ENCODE data around the gene PRRC2B. TPM values are rescaled to one million over a fixed set of nuclear protein-coding genes. Genes with fewer than 3 reads are reported as not detected.

Gene PRRC2B
- total RNA-seq, 1 donor from 2014 or later, result 128 TPM

DNA sequence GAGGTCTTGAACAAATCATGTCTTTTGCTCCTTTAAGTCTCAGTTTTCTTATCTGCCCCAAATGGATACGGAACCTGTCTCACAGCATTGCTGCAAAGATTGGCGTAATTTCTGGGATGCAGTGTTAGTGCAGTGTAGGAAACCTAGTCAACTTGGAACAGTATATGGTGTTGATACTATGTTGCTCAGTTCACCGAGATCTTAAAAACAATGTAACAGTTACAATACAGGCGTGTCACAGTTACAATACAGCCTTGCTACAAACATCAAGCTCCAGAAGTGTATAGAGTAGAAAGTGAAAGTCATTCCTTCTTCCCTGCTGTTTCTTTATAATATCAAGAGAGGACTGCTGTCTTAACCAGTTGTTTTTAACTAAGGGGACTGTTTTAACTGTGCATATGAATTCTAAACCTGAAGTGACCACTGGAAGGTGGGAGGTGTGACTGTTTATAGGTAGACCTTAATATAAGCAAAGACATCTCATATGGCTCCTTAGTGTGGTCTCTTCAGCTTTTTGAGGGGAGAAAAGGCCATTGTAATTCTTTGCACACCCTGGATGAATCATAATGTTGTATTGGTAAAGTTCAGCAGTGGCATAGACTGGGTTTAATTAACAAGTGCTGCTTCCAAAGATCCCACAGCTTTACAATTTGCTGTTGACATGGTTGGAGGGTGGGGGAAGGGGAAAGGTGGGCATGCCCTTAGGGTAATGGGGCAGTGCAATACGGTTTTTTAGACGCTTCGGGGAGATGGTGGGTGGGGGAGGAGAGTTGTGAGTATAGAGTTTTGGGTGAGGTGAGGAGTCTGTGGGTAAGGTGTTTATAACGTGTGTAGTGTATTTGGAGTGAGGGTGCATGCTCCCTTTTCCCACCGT is 12.9 kb downstream of the PRRC2B start:
- Mint-ChIP-seq H3K36me3 (ENCODE audit: low read depth) (peaks cover 25% of the 10 kb centered on the region), H3K9me3 (no peaks in the 10 kb centered on the region), H3K4me3 (peak overlapping the region; percentile 82), H3K27ac (peak overlapping the region; percentile 83), H3K27me3 (no peaks in the 10 kb centered on the region), H3K4me1 (peaks cover 76% of the 10 kb centered on the region)
- intact Hi-C loops (cut with micrococcal nuclease), result loop anchor here (1.0 to 10.0 kb wide), 5 partner anchors 11 to 238 kb away; no protein-coding TSS in a partner anchor
- peak; percentile 68 for DNase-seq

DNA sequence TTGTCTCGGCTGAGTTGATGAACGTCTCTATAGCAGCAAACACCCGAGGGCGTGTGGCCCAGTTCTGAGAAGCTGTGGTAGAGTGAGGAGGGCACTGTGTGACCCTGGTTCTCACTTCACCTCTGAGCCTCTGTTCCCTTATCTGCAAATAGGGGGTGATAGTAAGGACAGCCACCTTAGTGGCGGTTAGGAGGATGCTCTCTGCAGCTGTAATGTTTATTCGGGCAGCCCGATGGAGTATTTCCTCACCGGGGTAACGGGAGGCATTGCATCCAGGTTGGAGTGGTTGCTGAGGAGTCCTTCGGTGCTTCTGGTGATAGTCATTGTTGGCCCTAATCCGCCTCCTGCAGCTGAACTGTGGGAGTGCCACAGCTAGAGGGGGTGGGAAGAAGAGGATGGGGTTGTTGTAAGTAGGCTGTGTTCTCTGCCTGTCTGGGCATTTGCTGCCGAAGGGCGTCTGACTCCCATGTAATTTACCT is 13.9 kb downstream of the PRRC2B start:
- DNase-seq, result peak; percentile 81
- no peaks in the 10 kb centered on the region for H3K27me3 Mint-ChIP-seq
- peaks cover 20% of the 10 kb centered on the region for H3K36me3 Mint-ChIP-seq (ENCODE audit: low read depth)
- H3K9me3 Mint-ChIP-seq, result no peaks in the 10 kb centered on the region
- H3K27ac Mint-ChIP-seq, result peak overlapping the region; percentile 83
- H3K4me3 Mint-ChIP-seq, result peak overlapping the region; percentile 82
- H3K4me1 Mint-ChIP-seq, result peaks cover 73% of the 10 kb centered on the region
- intact Hi-C loops (cut with micrococcal nuclease), result loop anchor here (2.0 to 10.0 kb wide), 4 partner anchors 13 to 237 kb away; no protein-coding TSS in a partner anchor

DNA sequence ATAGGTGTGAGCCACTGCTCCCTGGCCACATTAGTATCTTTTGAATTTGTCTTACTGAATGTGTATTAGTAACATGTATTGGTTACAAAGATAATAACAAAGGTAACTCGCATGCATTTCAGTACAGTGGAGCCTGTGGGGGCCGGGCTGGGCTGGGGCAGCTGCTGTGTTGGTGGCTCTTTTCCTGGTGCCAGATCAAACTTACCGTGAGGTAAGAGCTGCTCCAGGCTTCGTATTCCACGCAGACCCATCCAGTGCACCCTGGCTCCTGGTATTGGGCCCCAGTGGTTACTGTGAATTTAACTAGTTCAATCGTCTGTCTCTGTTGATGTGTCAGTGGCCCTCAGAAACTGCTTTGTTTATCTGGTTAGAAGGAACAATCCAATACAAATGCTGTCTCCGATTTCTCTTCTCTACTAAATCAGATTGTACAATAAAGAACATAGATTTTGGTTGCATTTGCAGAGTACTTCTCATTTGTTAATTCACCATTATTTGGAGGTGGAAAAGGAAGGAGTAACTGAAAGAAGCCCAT is 15.6 kb downstream of the PRRC2B start:
- H3K9me3 Mint-ChIP-seq, result no peaks in the 10 kb centered on the region
- DNase-seq, result no peak
- peak overlapping the region; percentile 83 for H3K27ac Mint-ChIP-seq
- H3K27me3 Mint-ChIP-seq, result no peaks in the 10 kb centered on the region
- H3K4me1 Mint-ChIP-seq, result peaks cover 70% of the 10 kb centered on the region
- intact Hi-C loops (cut with micrococcal nuclease), result loop anchor here (5.0 to 10.0 kb wide), 3 partner anchors 37 to 235 kb away; no protein-coding TSS in a partner anchor
- H3K4me3 Mint-ChIP-seq, result peak overlapping the region; percentile 67
- peaks cover 32% of the 10 kb centered on the region for H3K36me3 Mint-ChIP-seq (ENCODE audit: low read depth)

DNA sequence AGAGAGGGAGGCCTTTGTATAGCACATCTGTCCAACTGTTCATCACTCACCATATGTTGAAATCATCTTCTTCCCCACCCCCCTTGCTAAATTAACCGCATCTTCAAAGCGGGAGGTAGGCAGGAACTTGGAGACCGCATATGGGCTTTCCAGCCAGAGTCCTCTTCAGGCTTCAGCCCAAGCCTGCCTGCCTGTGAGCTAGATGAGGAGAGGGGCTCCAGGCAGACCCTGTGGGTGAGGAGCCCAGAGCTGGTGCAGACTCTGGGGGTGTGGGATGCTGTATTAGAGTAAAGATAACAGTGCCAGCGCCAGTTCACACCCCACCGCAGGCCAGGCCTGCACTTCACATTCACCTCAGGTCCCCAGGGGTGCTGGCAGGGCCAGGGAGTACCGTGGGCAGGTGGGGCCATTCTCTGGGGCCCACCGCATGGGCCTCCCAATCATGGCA is 16.2 kb downstream of the PRRC2B start:
- peaks cover 64% of the 10 kb centered on the region for H3K4me1 Mint-ChIP-seq
- no peaks in the 10 kb centered on the region for H3K9me3 Mint-ChIP-seq
- no peaks in the 10 kb centered on the region for H3K27me3 Mint-ChIP-seq
- H3K4me3 Mint-ChIP-seq, result peak overlapping the region; percentile 67
- DNase-seq, result peak; percentile 85
- H3K27ac Mint-ChIP-seq, result peak overlapping the region; percentile 83
- peaks cover 33% of the 10 kb centered on the region for H3K36me3 Mint-ChIP-seq (ENCODE audit: low read depth)
- intact Hi-C loops (cut with micrococcal nuclease), result loop anchor here (1.0 to 5.0 kb wide), 2 partner anchors 9 to 37 kb away; no protein-coding TSS in a partner anchor

DNA sequence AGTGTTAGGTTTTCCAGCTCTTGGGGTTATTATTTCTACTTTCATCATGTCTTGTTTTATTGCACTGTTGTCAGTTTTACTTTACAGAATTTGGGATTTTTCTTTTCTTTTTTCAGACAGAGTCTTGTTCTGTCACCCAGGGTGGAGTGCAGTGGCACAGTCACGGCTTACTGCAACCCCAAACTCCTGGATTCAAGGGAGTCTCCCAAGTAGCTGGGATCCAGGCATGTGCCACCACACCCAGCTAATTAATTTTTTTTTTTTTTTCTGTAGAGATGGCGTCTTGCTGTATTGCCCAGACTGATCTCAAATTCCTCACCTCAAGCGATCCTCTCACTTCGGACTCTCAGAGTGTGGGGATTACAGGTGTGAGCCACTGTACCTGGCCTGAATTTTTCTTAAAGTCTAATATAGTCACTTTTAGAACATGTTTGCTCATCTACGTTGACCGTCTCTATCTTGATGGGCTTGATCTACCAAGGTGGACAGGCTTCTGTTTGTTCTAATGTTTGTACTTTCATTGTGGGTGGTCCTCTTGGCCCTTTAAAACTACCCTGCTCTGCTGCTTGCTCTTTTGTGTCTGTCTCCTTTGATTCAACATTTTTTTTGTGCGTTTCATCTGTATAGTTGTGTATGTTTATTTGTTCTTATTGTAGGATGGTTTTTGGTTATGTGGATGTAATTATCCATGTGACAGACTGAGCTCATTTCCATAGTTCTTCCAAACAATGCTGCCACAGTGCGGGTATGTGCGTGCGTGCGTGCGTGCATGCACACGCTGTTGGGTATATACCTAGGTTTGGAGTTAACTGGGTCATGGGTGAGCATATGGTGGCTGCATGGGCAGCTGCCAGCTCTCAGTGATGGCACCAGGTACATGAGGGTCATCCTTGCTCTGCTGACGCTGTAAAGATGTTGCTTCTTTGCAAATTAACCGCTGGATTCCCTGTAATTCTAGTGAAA is 18.1 kb downstream of the PRRC2B start:
- DNase-seq, result no peak
- peak overlapping the region; percentile 35 for H3K27ac Mint-ChIP-seq
- peaks cover 33% of the 10 kb centered on the region for H3K36me3 Mint-ChIP-seq (ENCODE audit: low read depth)
- peaks cover 57% of the 10 kb centered on the region for H3K4me1 Mint-ChIP-seq
- H3K27me3 Mint-ChIP-seq, result no peaks in the 10 kb centered on the region
- H3K9me3 Mint-ChIP-seq, result no peaks in the 10 kb centered on the region
- intact Hi-C loops (cut with micrococcal nuclease), result loop anchor here (5.0 kb wide), 1 partner anchor 35 kb away; no protein-coding TSS in a partner anchor
- H3K4me3 Mint-ChIP-seq, result no peak overlapping the region

DNA sequence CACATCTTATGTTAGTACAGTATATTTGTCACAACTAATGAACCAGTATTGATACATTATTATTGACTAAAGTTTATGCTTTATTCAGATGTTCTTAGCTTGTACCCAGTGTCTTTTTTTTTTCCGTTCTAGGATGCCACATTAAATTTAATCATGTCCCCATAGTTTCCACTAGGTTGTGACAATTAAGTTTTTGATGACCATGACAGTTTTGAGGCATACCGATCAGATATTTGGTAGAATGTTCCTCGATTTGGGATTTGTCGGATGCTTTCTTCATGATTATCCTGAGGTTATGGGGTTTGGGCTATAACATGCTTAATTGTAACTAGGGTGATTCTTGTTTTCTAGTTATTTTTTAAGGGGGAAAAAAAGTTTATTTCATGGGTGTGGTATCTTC is 22.6 kb downstream of the PRRC2B start:
- Mint-ChIP-seq H3K27me3 (no peaks in the 10 kb centered on the region), H3K4me3 (no peak overlapping the region), H3K4me1 (peaks cover 63% of the 10 kb centered on the region), H3K36me3 (ENCODE audit: low read depth) (peaks cover 39% of the 10 kb centered on the region), H3K27ac (no peak overlapping the region), H3K9me3 (no peaks in the 10 kb centered on the region)
- DNase-seq, result no peak
- intact Hi-C loops (cut with micrococcal nuclease), result loop anchor here (2.0 kb wide), 1 partner anchor 20 kb away; no protein-coding TSS in a partner anchor

DNA sequence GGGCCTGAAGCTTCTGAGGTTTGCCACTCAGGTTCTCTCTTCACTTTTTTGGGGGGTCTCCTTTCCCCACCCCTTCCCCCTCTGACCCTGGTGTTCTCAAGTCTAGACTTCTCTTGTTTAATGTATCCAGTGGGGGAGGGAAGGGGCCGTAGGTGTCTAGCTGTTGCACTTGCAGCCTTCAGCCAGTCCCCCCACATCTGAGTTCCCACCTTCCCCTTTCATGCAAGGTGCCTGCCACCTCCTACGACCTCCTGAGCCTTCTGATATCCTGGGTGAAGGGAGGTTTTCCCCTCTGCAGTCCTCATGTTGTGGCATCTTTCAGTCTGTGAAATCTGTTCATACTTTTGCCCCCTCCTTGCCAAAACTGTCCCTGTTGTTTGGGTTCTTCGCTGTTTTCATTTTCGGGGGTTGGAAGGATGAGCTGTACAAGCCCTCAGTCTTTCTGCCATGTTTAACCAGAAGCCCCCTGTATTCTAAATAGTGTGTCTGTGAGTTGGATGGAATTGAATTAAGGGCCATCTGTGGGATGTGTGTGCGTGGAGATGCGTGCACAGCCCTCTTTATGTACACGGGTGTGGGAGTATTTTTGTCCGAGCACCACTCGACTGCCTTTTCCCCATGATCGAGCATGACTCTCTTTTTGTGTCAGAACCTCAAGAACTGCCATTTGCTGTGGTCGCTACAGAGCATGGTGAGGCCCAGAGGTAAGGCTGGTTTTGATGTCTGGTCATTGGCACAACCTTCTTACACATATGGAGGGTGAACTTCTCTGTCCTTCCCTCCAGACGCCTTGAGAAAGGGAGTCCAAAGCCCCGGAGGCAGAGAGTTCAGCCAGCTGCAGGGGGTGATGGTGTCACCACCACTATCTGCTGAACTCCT is 23.6 kb downstream of the PRRC2B start:
- no peaks in the 10 kb centered on the region for H3K27me3 Mint-ChIP-seq
- peak; percentile 61 for DNase-seq
- H3K4me1 Mint-ChIP-seq, result peaks cover 62% of the 10 kb centered on the region
- no peaks in the 10 kb centered on the region for H3K9me3 Mint-ChIP-seq
- H3K4me3 Mint-ChIP-seq, result peak overlapping the region; percentile 86
- H3K27ac Mint-ChIP-seq, result peak overlapping the region; percentile 96
- peaks cover 37% of the 10 kb centered on the region for H3K36me3 Mint-ChIP-seq (ENCODE audit: low read depth)
- intact Hi-C loops (cut with micrococcal nuclease), result loop anchor here (2.0 kb wide), 1 partner anchor 21 kb away; no protein-coding TSS in a partner anchor

DNA sequence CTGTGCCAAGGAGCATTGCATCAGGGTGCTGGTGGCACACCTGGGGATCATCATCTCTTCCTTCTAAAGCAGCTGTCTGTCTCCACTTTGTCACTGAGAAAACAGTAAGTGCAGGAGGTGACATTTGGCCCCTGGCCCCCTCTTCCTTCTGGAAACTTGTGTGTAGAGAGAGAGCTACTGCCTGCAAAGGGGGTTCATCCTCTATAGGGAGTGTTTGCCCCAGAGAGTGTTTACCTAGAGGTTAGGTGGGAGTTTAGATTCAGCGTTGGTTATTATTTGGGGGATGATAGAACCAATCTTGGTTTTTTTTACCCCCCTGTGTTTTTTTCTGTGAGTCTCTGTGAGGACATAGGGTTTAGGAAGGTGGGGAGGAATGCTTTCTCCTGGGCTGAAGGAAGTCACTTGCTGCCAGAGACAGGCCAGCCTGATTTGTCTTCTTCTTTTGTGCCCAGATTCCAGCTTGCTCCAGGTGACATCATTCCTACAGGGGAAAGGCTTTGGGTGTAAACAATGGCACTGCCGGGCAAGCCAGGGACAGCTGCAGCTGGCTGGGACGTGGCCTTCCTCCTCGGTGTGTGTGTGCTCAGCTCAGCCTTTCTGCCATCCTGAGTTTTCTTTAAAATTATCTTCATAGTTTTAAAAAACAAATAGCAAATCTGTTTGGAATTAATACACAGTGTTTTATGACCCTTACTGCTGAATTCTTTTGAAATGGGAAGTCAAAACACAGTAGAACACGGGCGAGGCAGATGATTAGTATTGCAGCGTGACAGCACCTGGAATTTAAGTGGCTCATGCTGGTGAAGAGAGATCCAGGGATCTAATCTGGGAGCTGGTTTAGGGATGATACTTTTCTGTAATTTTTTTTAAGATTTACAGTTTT is 24.5 kb downstream of the PRRC2B start:
- Mint-ChIP-seq H3K4me3 (peak overlapping the region; percentile 86), H3K4me1 (peaks cover 66% of the 10 kb centered on the region), H3K9me3 (no peaks in the 10 kb centered on the region), H3K27me3 (no peaks in the 10 kb centered on the region), H3K36me3 (ENCODE audit: low read depth) (peaks cover 34% of the 10 kb centered on the region), H3K27ac (peak overlapping the region; percentile 96)
- no peak for DNase-seq
- intact Hi-C loops (cut with micrococcal nuclease), result loop anchor here (1.0 kb wide), 1 partner anchor 8 kb away; no protein-coding TSS in a partner anchor

DNA sequence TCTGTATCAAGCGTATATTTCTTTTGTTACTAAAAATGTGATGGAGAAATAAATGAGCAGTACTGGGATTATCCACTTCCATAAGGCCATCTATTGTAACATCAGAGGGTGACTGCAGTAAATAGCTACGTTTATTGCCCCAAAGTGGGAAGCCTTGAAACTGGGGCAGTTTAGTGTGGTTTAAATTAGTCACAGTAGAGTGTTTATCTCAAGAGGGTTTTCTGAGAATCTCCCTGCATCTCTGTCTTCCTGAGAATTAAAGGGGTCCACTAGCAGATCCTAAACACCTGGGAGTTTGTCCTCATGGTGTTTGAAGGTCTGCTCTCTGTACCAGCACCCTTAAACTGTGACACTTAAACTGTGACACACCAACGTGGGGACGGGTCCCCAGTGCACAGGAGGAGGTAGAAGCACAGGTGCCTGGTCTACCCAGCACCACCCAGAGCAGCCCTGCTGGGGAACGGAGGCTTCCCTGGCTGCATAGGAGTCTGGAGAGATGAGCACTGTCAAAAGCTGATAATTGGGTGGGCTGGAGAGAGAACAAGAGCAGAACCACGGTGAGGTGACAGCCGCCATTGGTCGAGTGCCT is 25.2 kb downstream of the PRRC2B start:
- H3K9me3 Mint-ChIP-seq, result no peaks in the 10 kb centered on the region
- H3K27me3 Mint-ChIP-seq, result no peaks in the 10 kb centered on the region
- H3K36me3 Mint-ChIP-seq (ENCODE audit: low read depth), result peaks cover 27% of the 10 kb centered on the region
- peak overlapping the region; percentile 86 for H3K4me3 Mint-ChIP-seq
- intact Hi-C loops (cut with micrococcal nuclease), result loop anchor here (1.0 kb wide), 1 partner anchor 9 kb away; no protein-coding TSS in a partner anchor
- H3K4me1 Mint-ChIP-seq, result peaks cover 66% of the 10 kb centered on the region
- peak; percentile 67 for DNase-seq
- H3K27ac Mint-ChIP-seq, result peak overlapping the region; percentile 96

DNA sequence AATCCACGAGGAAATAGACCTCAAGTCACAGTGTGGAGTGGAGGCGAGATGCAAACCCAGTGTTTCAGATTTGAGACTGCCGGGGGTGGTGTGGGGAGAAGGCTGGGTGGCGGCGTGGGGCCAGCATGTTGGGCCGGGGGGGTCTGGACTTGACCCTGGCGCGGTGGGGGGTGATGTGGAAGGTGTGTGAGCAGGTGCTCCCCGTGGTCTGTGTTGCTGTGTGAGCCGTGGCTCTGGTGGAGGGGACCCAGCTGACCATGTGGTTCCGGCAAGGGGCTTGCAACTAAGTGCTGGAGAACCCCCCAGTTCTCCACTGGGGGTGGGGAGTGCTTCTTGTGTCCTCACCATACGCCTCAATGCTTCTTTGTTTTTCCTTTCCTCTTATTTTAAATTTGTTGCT is 25.8 kb downstream of the PRRC2B start:
- Mint-ChIP-seq H3K4me3 (peak overlapping the region; percentile 86), H3K27me3 (no peaks in the 10 kb centered on the region), H3K36me3 (ENCODE audit: low read depth) (peaks cover 24% of the 10 kb centered on the region), H3K27ac (peak overlapping the region; percentile 96), H3K4me1 (peaks cover 66% of the 10 kb centered on the region), H3K9me3 (no peaks in the 10 kb centered on the region)
- intact Hi-C loops (cut with micrococcal nuclease), result loop anchor here (1.0 to 2.0 kb wide), 2 partner anchors 9 to 13 kb away; no protein-coding TSS in a partner anchor
- DNase-seq, result no peak

DNA sequence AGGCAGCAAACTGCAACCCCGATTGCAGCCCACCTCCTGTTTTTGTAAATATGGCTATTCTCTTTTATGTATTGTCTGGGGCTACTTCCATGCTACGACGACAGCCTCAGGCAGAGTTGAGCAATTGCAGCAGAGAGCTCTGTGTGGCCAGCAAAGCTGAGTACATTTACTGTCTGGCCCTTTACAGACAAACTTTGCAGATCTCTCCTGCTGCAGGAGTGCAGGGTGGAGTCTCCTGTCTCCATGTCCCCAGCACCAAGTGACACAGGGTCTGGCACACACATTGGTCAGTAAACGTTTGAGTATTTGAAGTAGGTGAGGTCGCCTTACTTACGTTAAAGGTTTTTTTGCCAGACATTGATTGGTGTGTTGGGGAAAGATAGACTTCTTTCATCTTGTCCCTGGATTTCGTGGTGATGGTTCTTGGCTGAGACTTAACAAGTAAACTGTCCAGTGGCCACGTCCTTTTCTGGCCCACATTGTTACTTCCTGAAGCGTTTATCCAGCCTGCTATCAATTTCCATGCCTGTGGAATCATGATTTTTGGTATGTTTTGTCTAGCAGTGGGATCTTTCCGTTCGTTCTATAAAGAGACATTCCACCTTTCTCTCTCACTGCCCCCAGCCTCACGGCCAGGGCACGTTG is 27.2 kb downstream of the PRRC2B start:
- intact Hi-C loops (cut with micrococcal nuclease), result loop anchor here (2.0 kb wide), 1 partner anchor 14 kb away; no protein-coding TSS in a partner anchor
- peak; percentile 61 for DNase-seq
- Mint-ChIP-seq H3K4me1 (peaks cover 62% of the 10 kb centered on the region), H3K27me3 (no peaks in the 10 kb centered on the region), H3K27ac (peak overlapping the region; percentile 26), H3K4me3 (no peak overlapping the region), H3K36me3 (ENCODE audit: low read depth) (peaks cover 19% of the 10 kb centered on the region), H3K9me3 (no peaks in the 10 kb centered on the region)

Measured in activated CD4-positive, alpha-beta T cell treated with anti-CD3 and anti-CD28 coated beads, Interleukin-2, amount 10 ng/mL, durations not matched to agents 24 days and 14 days (primary cell).